Activated CD8-positive, alpha-beta memory T cell treated with anti-CD3 and anti-CD28 coated beads for 1 hour (primary cell): Measurements from ENCODE around the gene NFATC1.
"Not testable (repeated sequence)": the region's sequence is repeated elsewhere in the genome, so short reads cannot be mapped to it uniquely, and the experiment has no call there.

ENCODE experiments used
- DNase-seq, 2 donors: peaks; one replicate each; pipeline ENCODE4 v3.0.0-alpha.2; 2020; ENCODE audit warnings: low read depth in 1 of 2; ENCODE audit errors: extremely low read depth in 1 of 2

NFATC1 gene

DNA sequence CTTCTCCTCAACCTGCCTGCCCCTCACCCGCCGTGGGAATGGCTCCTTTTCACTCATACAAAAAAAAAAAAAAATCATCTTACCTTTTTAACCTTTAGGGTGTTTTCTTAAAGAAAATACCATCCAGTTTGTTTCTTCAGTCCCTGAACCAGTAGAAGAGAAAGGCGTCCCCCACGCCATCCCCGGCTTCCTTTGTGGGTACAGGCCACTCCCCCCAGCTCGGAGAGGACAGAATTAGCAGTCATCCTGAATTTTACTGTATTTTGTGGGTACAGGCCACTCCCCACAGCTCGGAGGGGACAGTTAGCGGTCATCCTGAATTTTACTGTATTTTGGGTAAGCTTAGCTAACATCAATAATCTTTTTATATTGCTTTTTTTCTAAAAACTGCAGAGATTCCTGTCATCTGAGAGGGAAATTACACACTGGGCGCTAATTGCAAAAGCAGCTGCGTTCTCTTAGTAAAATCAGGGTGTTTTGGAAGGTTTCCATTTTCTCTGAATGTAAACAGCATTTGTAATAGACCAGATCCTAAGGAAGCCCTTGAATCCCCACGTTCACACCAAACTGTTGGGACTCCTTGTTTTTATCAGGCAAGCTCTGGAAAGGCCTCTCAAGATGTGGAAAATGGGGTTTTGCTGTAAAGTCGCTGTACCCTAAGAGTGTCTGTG is 72.5 kb downstream of the NFATC1 start:
- no peak for DNase-seq

DNA sequence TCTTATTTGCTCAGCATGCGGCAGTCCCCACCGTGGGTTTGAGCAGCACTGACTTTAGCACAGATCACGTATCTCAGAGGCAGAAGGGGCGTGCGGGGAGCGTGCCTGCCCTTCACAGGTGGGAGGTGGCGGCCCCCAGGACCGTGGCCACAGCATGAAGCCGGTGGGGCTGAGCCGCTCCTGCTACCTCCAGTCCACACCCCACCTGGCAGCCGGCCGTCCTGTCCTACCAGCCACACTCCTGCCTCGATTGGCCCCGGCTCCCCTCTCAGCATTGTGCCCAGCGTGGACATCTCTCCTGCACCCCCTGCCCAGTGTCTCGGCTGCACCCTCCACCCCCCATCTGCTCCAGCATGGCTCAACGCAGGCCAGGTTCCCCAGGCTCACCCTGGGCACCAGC is 73.6 kb downstream of the NFATC1 start:
- DNase-seq = no peak

DNA sequence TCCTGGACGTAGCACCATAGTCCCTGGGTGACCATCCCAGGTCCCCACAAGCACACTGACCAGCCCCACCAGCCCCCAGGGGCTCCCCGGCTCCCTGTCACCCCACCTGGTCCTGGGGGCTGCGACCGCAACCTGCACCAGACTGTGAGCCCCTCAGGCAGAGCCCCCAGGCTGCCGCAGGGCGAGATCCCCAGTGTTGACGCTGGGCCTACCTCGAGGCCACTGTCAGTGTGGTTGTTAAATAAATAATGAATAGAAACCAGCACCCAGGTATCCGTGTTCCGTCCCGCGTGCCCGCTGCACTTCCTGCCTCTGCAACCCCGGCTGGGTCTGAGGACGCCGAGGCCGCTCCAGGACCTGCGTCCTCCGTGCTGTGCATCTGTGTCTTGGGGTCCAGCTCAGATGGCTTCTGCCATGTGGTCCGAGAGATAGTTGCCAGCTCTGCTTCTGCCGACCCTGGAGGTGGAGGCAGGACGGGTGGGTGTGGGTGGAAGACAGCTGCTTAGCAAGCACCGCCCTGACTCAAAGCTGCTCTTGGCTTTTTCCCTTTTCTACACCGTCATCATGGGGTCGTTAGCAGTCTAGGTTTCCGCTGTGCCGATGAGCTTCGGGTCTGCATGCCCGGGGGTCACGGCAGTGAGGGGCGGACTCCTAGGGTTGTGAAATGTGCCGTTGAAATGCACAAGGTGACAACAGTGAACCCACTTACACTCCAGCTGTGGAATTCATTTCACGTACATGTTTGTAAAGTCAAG is 74.2 kb downstream of the NFATC1 start:
- no peak for DNase-seq

DNA sequence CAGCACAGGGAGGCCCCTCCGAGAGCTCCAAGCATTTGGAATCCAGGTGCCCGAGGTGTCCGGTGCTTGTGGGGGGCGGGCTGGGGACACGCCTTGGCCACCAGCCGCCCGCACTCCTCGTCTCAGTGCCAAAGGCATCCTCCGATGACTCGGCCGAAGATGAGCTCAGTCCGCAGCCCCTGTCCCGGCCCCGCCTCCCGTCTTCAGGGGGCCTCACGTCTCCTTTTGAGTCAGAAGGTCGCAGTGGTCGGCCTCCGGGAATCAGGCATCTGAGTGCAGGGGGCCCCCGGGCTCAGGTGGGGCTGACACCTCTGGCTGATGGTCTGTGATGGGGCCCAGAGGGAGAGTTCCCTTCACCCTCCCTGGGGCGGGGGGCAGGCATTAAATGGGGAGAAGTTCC is 74.8 kb downstream of the NFATC1 start:
- no peak for DNase-seq

DNA sequence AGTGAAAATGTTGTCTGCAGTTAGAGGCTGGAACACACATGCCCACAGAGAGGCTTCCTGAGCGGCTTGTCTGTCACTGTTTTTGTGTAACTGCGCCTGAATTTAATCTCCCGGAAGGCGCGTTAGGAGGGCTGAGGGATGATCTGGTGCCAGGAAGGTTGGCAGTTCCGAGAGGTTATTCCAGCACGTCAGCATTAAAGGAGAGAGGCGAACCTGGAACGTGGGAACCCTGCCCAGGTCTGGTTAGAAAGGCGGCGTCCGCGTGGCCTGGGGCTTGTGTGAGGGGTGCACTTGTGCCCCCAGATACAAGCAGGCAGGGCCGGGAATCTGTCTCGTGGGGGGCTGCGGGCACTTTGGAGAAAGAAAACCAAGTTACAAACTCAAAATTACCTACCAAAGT is 75.3 kb downstream of the NFATC1 start:
- no peak for DNase-seq

DNA sequence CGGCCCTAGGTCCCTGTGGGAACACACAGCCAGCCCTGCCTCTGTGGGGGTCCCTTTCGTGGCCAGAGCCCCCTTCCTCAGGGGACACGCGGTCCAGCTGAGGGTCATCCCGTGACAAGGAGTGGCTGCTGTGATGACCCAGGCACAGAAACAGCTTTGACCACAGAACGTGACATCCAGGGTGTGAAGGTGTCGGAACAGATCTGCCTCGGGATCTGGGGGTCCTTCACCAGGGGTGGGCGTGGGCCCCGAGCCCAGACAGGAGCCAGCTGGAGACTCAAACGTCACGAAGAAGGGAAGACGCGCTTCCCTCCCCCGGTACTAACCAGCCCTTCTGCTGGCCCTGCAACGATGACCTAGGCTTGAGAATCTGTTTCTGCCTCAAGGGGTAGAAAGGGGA is 75.9 kb downstream of the NFATC1 start:
- no peak for DNase-seq

DNA sequence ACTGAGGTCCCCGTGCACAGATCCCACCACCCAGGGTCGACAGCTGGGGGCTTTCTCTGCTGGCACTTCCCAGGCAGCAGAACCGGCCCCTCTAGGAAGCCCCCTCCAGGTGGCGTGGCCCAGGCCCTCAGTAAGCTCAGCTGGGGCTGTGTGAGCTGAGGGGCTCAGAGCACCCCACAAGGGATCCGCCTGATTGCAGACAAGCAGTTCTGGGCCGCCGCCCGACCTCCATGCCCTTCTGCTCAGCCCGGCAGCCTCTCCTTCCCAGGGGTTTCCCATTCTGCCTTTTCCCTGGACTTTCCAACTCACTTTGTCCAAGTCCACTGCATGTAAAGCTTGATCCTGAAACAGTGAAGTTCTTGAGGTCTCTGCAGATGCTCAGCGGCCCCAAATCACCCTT is 76.4 kb downstream of the NFATC1 start:
- no peak for DNase-seq

DNA sequence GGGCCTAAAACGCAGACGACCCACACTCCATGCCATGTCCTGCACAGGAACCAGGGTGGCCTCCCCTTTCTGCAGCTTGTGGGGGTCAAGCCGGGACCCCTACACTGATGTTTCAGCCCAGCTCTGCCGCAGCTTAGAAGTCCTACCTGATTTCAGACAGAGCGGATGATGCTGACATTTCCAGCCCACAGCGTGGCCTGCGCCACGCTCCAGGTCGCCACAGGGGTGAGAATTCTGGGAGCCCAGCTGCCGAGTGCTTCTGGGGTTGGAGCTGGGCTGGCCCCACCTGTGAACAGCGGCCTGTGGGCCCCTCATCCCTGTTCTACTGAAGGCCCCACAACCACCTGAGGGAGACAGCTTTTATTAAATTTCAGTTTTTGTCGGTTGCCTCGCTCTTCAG is 77.2 kb downstream of the NFATC1 start:
- DNase-seq = no peak

DNA sequence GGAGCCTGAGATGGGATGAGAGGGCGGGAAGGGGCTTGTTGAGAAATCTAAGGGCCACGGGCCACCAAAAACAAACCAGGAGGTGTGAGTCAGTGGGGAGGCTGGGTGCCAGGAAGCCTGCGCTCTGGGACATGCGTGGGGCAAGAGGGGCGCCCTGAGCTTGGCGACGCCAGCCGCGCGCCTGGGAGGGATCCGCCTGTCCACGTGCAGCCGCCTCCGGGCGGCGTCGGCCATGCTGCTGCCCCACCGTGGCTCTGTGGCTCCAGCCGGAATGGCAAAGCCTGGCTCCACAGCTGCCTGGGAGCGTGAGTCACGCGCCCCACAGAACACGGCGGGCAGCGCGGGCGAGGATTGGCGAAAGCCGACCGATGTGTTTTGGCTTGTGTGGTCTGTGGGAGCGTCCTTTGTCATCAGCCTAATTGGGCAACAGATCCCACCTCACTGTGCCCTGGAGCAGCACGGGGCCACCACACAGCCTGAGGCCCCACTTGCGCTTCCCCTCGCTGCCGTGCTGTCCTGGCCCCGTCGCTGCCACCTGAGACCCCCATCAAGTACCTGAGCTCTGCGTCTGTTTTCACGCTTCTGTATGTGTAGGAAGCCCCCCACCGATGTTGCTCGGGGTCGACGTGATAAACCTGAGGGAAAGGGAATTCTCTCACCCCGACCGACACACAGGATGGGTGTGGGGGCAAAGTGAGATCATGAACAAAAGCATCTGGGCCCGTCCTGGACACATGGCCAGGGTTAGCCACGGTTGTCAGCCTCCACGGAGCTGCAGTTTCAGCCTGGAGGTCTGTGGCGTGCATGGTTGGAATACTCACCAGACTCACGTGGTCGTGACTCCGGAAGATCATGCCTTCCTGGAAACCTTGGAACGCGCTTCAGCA is 80.5 kb downstream of the NFATC1 start:
- DNase-seq = no peak

DNA sequence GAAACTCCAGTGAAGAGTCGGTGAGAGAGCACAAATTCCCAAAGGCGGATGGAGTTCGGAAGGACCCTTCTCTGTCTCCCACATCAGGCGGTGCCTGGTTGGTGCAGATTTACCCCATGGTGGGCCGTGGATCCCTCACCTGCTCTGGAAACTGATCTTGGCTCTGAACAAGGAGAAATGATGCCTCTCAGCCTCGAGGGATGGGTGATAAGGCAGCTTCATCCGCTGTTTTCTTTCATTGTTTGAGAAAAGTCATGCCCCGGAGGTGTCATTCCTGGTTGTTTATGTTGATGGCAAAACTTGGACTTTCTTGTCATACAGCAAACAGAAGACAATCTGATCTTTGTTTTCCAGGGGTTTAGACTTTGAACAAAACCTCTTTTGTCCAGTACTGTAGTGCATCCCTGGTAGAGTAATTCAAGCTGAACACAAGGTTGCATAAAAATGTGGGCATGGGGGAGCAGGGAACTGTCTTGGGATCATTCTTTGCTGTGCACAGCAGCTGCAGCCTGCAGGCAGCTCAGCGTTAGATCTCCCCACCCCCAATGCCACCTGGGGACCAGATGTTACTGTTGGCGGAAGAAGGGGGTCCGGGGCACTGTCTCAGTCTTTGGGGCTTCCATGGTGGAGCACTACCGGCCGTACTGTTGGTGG is 81.3 kb downstream of the NFATC1 start:
- DNase-seq = no peak

DNA sequence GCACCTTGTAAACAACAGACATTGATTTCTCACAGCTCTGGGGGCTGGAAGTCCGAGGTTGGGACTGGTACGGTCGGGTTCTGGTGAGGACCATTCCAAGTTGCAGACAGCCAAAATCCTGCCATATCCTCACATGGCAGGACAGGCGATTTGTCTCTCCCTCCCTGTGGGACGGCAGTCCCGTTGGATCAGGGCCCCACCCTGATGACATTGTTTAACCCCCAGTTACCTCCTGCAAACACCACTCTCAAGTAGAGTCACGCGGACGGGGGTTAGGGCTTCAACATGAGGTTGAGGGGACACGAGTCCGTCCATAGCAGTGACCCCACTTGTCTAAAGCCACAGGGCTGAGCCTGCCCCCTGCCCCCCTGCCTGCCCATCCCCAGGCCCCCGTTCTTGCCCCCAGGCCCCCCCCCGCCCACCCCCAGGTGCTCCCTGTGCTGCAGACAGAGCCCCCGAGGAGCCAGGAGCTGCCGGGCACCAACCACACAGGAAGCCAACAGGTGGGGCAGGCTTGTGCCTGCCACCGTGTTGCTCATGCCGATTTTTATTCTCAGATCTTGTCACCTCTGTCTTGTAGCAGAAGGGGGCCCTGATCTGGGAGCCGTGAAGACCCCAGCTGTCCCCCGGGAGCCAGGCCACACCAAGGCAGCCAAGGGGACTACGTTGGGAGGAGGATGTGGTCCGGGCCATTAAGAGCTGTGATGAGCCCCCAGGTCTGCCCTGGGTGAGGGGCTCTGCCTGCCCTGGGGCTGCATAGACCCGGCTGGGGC is 82.2 kb downstream of the NFATC1 start:
- no peak for DNase-seq

DNA sequence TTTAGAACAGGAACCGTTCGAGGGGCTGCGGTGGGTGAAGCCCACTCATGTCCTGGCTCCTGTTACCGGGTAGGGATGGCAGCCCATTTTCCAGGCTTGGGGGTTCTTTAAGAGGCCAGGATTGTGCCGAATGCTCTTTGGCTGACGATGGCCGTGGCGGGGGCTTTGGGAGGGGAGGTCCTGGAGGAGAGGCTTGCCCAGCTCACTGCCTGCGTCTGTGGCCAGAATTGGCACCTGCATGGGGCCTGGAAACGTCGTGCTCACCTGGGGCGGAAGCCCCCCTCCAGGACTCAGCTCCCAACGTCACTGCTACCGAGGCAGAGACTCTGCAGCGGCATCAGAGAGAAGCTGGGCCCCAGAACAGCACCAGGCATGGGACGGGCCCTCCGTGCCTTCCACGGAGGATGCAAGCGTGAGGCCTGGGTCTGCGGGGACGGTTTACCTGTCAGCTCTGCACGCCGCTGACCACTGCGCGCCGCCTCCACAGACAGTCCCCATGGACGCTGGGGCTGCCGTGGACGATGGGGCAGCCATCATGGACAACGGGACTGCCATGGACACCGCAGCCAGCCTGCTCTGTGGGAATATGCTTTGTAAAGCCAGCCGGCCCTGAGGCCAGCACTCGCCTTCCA is 82.9 kb downstream of the NFATC1 start:
- no peak for DNase-seq

DNA sequence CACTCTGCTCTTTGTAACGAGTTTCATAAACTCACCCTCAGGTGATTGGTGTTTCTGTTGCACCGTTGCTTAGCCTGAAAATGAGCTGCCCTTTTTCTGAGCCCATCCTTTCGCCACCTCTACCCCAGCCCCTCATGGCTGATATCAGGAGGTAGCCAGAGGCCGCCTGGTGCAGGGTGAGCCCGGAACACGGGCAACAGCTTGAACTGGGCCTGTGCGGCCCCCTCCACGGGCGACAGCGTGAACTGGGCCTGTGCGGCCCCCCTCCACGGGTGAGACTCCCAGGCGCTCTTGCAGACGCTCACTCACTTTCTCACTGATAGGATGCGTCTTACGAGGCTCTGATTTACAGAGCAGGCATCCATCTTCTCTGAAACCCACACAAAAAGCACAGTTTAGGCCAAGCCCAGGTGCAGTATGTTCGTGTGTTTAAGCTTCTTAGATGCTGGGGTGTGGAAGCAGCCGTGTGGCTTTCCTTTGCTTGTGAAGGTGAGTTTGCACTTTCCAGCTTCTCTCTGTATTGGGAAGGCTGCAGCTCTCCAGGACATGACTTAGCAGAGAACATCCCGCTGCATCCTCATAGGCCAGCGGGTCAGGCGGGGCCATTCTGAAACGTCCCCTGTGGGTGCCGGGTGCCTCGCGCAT is 83.5 kb downstream of the NFATC1 start:
- no peak for DNase-seq

DNA sequence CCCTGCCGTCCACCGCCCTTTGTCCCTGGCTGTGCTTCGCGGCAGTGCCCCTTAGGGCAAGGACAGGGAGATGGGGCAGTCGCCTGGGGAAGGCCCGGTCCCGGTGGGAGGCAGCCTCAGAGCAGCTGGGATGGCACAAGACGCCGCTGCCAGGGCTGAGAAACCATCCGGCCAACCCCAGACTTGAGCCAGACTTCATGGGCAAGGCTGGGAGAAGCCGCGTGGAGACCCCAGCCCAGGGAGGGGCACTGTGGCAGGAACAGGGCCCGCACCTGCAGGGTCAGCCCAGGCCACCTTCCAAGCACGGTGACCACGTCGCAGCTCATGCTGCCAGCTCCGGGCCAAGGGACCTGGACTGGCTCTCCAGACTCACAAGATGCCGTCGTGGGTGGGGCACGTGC is 84.0 kb downstream of the NFATC1 start:
- DNase-seq = no peak

DNA sequence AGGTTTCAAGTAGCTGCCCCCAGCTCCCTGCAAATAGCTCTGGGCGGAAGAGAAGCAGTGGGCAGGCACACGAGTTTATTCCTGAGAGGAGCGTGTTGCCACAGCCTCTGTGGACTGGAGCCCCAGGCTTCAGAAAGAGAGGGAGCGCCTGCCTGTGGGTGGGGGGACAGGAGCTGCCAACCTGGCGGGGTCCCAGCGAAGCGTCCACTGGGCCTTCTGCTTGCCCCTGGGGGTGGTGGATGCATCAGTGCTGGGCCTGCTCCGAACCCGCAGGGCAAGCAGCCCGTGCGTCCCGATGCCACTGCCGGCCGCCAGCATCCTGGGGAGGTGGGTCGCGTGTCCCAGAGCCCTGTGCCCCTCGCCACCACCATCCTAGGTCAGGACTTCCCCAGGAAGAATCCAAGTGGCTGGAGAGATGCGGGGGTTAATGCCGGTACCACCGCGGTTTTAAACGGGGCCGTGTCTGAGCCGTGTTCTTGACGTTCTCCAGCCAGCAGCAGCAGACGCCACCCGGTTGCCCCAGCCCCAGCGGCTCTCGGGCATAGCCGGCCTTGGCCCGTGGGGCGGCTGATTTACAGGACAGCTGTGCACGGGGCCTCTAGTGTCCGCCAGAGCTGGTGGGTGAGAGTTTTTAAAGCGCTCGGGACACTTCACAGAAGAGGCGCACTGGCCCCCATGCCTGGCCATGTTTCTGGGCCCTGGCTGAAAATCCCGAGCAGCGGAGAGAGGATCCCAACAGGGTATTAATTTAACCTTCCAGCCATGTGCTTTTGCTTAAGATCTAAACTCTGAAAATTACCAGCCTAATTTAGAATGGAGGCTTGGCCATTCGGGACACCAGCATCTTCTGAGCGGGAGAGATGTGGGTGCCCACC is 84.7 kb downstream of the NFATC1 start:
- DNase-seq = no peak

DNA sequence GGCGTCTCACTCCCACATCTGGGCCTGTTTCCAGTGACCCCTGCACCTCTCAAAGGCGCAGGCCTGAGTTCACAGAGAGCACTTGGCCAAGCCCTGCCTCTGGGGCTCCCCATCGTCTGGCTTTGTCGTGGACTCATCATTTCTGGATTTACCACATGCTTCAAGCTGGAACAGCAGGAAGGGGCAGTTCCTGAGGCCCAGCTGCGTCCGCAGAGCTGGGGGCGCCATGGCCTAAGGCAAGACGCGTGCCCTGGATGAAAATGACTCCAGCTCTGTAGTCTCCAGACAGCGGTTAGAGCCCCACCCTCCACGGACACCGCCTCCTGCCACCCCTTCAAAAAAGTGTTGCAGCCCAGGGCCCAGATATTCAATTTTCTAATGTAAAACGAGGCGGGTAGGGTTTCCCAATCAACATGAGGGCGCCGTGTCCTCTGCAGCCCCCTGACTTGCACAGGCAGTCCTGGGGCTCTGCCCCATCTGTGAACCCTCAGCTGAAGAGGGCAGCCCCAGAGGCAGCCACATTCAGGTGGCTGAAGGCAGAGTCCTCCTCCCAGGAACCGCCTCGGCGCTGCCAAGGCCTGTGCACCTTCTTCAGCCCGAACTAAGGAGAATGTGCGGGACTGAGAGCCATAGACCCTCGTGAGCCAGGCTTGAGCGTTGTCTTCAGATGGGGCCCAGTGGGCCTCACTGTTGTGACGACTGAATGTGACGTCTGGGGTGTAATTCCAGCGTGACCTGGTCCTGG is 85.5 kb downstream of the NFATC1 start:
- no peak for DNase-seq

DNA sequence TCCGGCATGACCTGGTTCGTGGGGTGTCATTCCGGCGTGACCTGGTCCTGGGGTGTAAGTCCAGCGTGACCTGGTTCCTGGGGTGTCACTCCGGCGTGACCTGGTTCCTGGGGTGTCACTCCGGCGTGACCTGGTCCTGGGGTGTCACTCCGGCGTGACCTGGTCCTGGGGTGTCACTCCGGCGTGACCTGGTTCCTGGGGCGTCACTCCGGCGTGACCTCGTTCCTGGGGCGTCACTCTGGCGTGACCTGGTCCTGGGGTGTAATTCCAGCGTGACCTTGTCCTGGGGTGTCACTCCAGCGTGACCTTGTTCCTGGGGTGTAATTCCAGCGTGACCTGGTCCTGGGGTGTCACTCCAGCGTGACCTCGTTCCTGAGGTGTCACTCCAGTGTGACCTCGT is 87.7 kb downstream of the NFATC1 start:
- not testable (repeated sequence) for DNase-seq

DNA sequence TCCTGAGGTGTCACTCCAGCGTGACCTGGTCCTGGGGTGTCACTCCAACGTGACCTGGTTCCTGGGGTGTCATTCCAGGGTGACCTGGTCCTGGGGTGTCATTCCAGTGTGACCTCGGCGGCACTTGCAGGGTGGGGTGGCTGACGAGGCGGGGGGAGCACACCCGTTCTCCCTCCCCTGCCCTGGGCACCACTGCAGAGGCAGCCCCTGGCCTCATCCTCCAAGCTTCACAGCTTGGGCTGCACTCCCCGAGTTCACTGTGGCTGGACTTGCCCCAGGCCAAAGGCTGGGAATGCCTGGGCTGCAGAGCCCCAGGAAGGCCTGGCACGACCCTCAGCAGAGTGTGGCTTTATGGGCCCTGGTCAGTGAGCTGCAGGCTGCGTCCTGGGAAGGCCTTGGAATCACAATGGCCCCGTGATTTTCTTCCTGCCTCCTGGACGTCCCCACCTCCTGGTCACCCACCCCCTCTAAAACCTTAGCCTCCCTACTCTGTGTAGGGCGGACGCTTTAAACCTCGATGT is 88.3 kb downstream of the NFATC1 start:
- DNase-seq = no peak
